ENCODE results near the gene MRPL11. TPM values are rescaled to one million over a fixed set of nuclear protein-coding genes. Genes with fewer than 3 reads are reported as not detected.

Gene MRPL11
- total and polyA plus RNA-seq, 4 donors, result 15.5 to 53.4 (median 40.1) TPM

GRCh38 chr11:66476173-66476840 is 37.7 kb upstream of the MRPL11 start:
- peaks cover 26% of the 10 kb centered on the region for H3K4me1 ChIP-seq (ENCODE audit: control insufficient read depth, insufficient read depth, low read length)
- H3K27me3 ChIP-seq (ENCODE audit: control insufficient read depth, insufficient read depth, low read length), result no peaks in the 10 kb centered on the region
- 78% methylated on average over 7 of the region's 10 CpGs for WGBS (ENCODE audit: insufficient coverage)
- DNase-seq (ENCODE audit: low read depth in 4 of 6, low spot score in 6 of 6), result no peak
- H3K4me3 ChIP-seq (ENCODE audit: low read depth, low read length), result no peak overlapping the region
- no peak overlapping the region for H3K27ac ChIP-seq (ENCODE audit: low read depth, low read length)
- H3K36me3 ChIP-seq (ENCODE audit: control insufficient read depth, insufficient read depth, low read length), result peaks cover 58% of the 10 kb centered on the region
- no peaks in the 10 kb centered on the region for H3K9me3 ChIP-seq (ENCODE audit: control insufficient read depth, insufficient read depth, low read length)

- Histone ChIP-seq H3K4me1 (ENCODE audit: control insufficient read depth, insufficient read depth, low read length) (peaks cover 20% of the 10 kb centered on the region), H3K9me3 (ENCODE audit: control insufficient read depth, insufficient read depth, low read length) (no peaks in the 10 kb centered on the region), H3K4me3 (ENCODE audit: low read depth, low read length) (no peak overlapping the region), H3K27me3 (ENCODE audit: control insufficient read depth, insufficient read depth, low read length) (no peaks in the 10 kb centered on the region), H3K27ac (ENCODE audit: low read depth, low read length) (no peak overlapping the region), H3K36me3 (ENCODE audit: control insufficient read depth, insufficient read depth, low read length) (peaks cover 62% of the 10 kb centered on the region)
- WGBS (ENCODE audit: insufficient coverage), result 89% methylated on average over 44 of the region's 44 CpGs
- no peak for DNase-seq (ENCODE audit: low read depth in 4 of 6, low spot score in 6 of 6)
Observed at GRCh38 chr11:66475349-66476172, 36.9 kb upstream of the MRPL11 start.

GRCh38 chr11:66473608-66474515 is 35.2 kb upstream of the MRPL11 start:
- WGBS (ENCODE audit: insufficient coverage), result 87% methylated on average over 19 of the region's 20 CpGs
- Histone ChIP-seq H3K9me3 (ENCODE audit: control insufficient read depth, insufficient read depth, low read length) (no peaks in the 10 kb centered on the region), H3K27me3 (ENCODE audit: control insufficient read depth, insufficient read depth, low read length) (no peaks in the 10 kb centered on the region), H3K4me1 (ENCODE audit: control insufficient read depth, insufficient read depth, low read length) (peaks cover 8% of the 10 kb centered on the region), H3K27ac (ENCODE audit: low read depth, low read length) (no peak overlapping the region), H3K4me3 (ENCODE audit: low read depth, low read length) (no peak overlapping the region), H3K36me3 (ENCODE audit: control insufficient read depth, insufficient read depth, low read length) (peaks cover 63% of the 10 kb centered on the region)
- DNase-seq (ENCODE audit: low read depth in 4 of 6, low spot score in 6 of 6), result no peak

GRCh38 chr11:66473167-66473566 is 34.5 kb upstream of the MRPL11 start:
- H3K36me3 ChIP-seq (ENCODE audit: control insufficient read depth, insufficient read depth, low read length), result peaks cover 64% of the 10 kb centered on the region
- no peak for DNase-seq (ENCODE audit: low read depth in 4 of 6, low spot score in 6 of 6)
- 89% methylated on average over 8 of the region's 11 CpGs for WGBS (ENCODE audit: insufficient coverage)
- no peak overlapping the region for H3K27ac ChIP-seq (ENCODE audit: low read depth, low read length)
- no peaks in the 10 kb centered on the region for H3K9me3 ChIP-seq (ENCODE audit: control insufficient read depth, insufficient read depth, low read length)
- H3K4me1 ChIP-seq (ENCODE audit: control insufficient read depth, insufficient read depth, low read length), result peaks cover 9% of the 10 kb centered on the region
- no peaks in the 10 kb centered on the region for H3K27me3 ChIP-seq (ENCODE audit: control insufficient read depth, insufficient read depth, low read length)
- no peak overlapping the region for H3K4me3 ChIP-seq (ENCODE audit: low read depth, low read length)

GRCh38 chr11:66472054-66472453 is 33.4 kb upstream of the MRPL11 start:
- 93% methylated on average over 5 of the region's 9 CpGs for WGBS (ENCODE audit: insufficient coverage)
- no peaks in the 10 kb centered on the region for H3K9me3 ChIP-seq (ENCODE audit: control insufficient read depth, insufficient read depth, low read length)
- no peak overlapping the region for H3K4me3 ChIP-seq (ENCODE audit: low read depth, low read length)
- peaks cover 19% of the 10 kb centered on the region for H3K4me1 ChIP-seq (ENCODE audit: control insufficient read depth, insufficient read depth, low read length)
- H3K27ac ChIP-seq (ENCODE audit: low read depth, low read length), result no peak overlapping the region
- peaks cover 56% of the 10 kb centered on the region for H3K36me3 ChIP-seq (ENCODE audit: control insufficient read depth, insufficient read depth, low read length)
- H3K27me3 ChIP-seq (ENCODE audit: control insufficient read depth, insufficient read depth, low read length), result no peaks in the 10 kb centered on the region
- no peak for DNase-seq (ENCODE audit: low read depth in 4 of 6, low spot score in 6 of 6)

- Histone ChIP-seq H3K9me3 (ENCODE audit: control insufficient read depth, insufficient read depth, low read length) (no peaks in the 10 kb centered on the region), H3K36me3 (ENCODE audit: control insufficient read depth, insufficient read depth, low read length) (peaks cover 47% of the 10 kb centered on the region), H3K4me3 (ENCODE audit: low read depth, low read length) (no peak overlapping the region), H3K4me1 (ENCODE audit: control insufficient read depth, insufficient read depth, low read length) (peaks cover 16% of the 10 kb centered on the region), H3K27ac (ENCODE audit: low read depth, low read length) (no peak overlapping the region), H3K27me3 (ENCODE audit: control insufficient read depth, insufficient read depth, low read length) (no peaks in the 10 kb centered on the region)
- DNase-seq (ENCODE audit: low read depth in 4 of 6, low spot score in 6 of 6), result no peak
- WGBS (ENCODE audit: insufficient coverage), result 89% methylated on average over 16 of the region's 16 CpGs
Observed at GRCh38 chr11:66471142-66471541, 32.5 kb upstream of the MRPL11 start.

- no peak overlapping the region for H3K4me3 ChIP-seq (ENCODE audit: low read depth, low read length)
- DNase-seq (ENCODE audit: low read depth in 4 of 6, low spot score in 6 of 6), result no peak
- peaks cover 36% of the 10 kb centered on the region for H3K36me3 ChIP-seq (ENCODE audit: control insufficient read depth, insufficient read depth, low read length)
- WGBS (ENCODE audit: insufficient coverage), result 79% methylated on average over 3 of the region's 3 CpGs
- H3K4me1 ChIP-seq (ENCODE audit: control insufficient read depth, insufficient read depth, low read length), result peaks cover 19% of the 10 kb centered on the region
- no peak overlapping the region for H3K27ac ChIP-seq (ENCODE audit: low read depth, low read length)
- H3K27me3 ChIP-seq (ENCODE audit: control insufficient read depth, insufficient read depth, low read length), result no peaks in the 10 kb centered on the region
- no peaks in the 10 kb centered on the region for H3K9me3 ChIP-seq (ENCODE audit: control insufficient read depth, insufficient read depth, low read length)
Observed at GRCh38 chr11:66470015-66470414, 31.4 kb upstream of the MRPL11 start.

GRCh38 chr11:66469441-66469840 is 30.8 kb upstream of the MRPL11 start:
- H3K27ac ChIP-seq (ENCODE audit: low read depth, low read length), result no peak overlapping the region
- no peaks in the 10 kb centered on the region for H3K27me3 ChIP-seq (ENCODE audit: control insufficient read depth, insufficient read depth, low read length)
- H3K36me3 ChIP-seq (ENCODE audit: control insufficient read depth, insufficient read depth, low read length), result peaks cover 32% of the 10 kb centered on the region
- no peaks in the 10 kb centered on the region for H3K9me3 ChIP-seq (ENCODE audit: control insufficient read depth, insufficient read depth, low read length)
- no peak overlapping the region for H3K4me3 ChIP-seq (ENCODE audit: low read depth, low read length)
- WGBS (ENCODE audit: insufficient coverage), result no CpG with 5 or more reads among the region's 1 CpG
- no peak for DNase-seq (ENCODE audit: low read depth in 4 of 6, low spot score in 6 of 6)
- H3K4me1 ChIP-seq (ENCODE audit: control insufficient read depth, insufficient read depth, low read length), result peaks cover 19% of the 10 kb centered on the region

GRCh38 chr11:66468691-66469090 is 30.0 kb upstream of the MRPL11 start:
- Histone ChIP-seq H3K27ac (ENCODE audit: low read depth, low read length) (no peak overlapping the region), H3K4me1 (ENCODE audit: control insufficient read depth, insufficient read depth, low read length) (peaks cover 19% of the 10 kb centered on the region), H3K27me3 (ENCODE audit: control insufficient read depth, insufficient read depth, low read length) (no peaks in the 10 kb centered on the region), H3K9me3 (ENCODE audit: control insufficient read depth, insufficient read depth, low read length) (no peaks in the 10 kb centered on the region), H3K4me3 (ENCODE audit: low read depth, low read length) (no peak overlapping the region), H3K36me3 (ENCODE audit: control insufficient read depth, insufficient read depth, low read length) (peaks cover 25% of the 10 kb centered on the region)
- no peak for DNase-seq (ENCODE audit: low read depth in 4 of 6, low spot score in 6 of 6)
- 91% methylated on average over 3 of the region's 6 CpGs for WGBS (ENCODE audit: insufficient coverage)
